ENCODE results near the gene PHC3. TPM values are rescaled to one million over a fixed set of nuclear protein-coding genes. Genes with fewer than 3 reads are reported as not detected.

Gene PHC3
- total RNA-seq, 3 donors from 2014 or later (not counting 1 experiment from before 2014, with no cell fraction given), result 121 to 130 (median 125) TPM

DNA sequence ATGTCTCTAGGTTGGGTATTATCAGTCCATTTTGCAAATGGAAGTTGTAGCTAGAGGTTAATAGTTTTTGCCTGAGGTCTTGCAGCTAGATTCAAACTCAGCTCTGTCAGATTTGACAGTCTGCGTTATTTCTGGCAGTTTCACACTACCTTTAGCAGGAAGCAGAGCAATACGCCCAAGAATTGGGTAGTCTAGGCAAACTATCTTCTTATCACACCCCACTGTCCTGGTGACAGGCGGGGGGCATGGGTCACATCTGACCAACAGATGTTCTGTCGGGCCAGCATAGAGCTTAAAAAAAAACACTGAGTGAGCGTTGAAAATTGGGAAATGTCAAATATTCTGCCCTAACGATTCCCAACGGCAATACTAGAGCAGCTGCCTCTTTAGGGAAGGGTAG is 138.0 kb downstream of the PHC3 start:
- H3K9me3 Mint-ChIP-seq, result no peaks in the 10 kb centered on the region

DNA sequence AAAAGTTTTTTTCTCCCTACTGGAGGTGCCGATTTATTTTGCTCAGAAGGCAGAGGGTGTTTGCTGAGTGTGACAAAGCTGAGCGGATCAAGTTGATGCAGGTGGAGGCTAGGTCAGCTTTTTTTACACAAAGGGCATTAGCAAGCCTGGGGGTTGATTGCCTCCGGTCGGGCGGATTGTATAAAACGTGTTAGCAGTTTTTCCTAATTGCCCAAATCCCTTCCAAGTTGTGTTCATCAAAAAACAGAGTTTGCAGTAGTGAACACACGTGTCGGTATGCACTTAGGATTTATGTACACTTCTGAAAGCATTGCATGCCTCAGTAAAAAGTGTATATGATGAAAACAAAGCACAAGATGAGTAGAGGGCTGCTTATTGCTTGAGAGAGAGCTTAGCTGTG is 141.1 kb downstream of the PHC3 start:
- Mint-ChIP-seq H3K36me3 (no peaks in the 10 kb centered on the region), H3K4me1 (peaks cover 8 to 12% of the 10 kb centered on the region in 2 donors), H3K27me3 (ENCODE audit: low read depth in 2 of 2) (no peaks in the 10 kb centered on the region), H3K27ac (no peak overlapping the region), H3K4me3 (peak overlapping the region; percentile 60), H3K9me3 (no peaks in the 10 kb centered on the region)
- Histone ChIP-seq H3K36me3 (ENCODE audit: control insufficient read depth, insufficient read depth, low read length) (no peaks in the 10 kb centered on the region), H3K27ac (ENCODE audit: low read length) (no peak overlapping the region), H3K4me3 (ENCODE audit: low read length) (no peak overlapping the region), H3K4me1 (ENCODE audit: control insufficient read depth, insufficient read depth, low read length) (peaks cover 19% of the 10 kb centered on the region), H3K27me3 (ENCODE audit: control insufficient read depth, insufficient read depth, low read length) (no peaks in the 10 kb centered on the region), H3K9me3 (ENCODE audit: control insufficient read depth, insufficient read depth, low read length) (no peaks in the 10 kb centered on the region)
- 90% methylated on average over 8 of the region's 8 CpGs for WGBS (ENCODE audit: insufficient coverage)
- TF ChIP-seq, protein P1, sequence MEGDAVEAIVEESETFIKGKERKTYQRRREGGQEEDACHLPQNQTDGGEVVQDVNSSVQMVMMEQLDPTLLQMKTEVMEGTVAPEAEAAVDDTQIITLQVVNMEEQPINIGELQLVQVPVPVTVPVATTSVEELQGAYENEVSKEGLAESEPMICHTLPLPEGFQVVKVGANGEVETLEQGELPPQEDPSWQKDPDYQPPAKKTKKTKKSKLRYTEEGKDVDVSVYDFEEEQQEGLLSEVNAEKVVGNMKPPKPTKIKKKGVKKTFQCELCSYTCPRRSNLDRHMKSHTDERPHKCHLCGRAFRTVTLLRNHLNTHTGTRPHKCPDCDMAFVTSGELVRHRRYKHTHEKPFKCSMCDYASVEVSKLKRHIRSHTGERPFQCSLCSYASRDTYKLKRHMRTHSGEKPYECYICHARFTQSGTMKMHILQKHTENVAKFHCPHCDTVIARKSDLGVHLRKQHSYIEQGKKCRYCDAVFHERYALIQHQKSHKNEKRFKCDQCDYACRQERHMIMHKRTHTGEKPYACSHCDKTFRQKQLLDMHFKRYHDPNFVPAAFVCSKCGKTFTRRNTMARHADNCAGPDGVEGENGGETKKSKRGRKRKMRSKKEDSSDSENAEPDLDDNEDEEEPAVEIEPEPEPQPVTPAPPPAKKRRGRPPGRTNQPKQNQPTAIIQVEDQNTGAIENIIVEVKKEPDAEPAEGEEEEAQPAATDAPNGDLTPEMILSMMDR (IDR thresholded peaks at IDR 0.05), result no peak
- ATAC-seq, result no peak
- no peak for DNase-seq
- intact Hi-C loops (cut with micrococcal nuclease), result no loop called here

More for the DNA sequence above, 138.0 kb downstream of the PHC3 start:
- no peak for ATAC-seq
- peaks cover 9% of the 10 kb centered on the region for H3K4me1 ChIP-seq (ENCODE audit: control insufficient read depth, insufficient read depth, low read length)
- no peak overlapping the region for H3K27ac ChIP-seq (ENCODE audit: low read length)
- Mint-ChIP-seq H3K27me3 (ENCODE audit: low read depth in 2 of 2) (no peaks in the 10 kb centered on the region), H3K4me3 (no peak overlapping the region), H3K36me3 (no peaks in the 10 kb centered on the region), H3K4me1 (peaks cover 7 to 8% of the 10 kb centered on the region in 2 donors), H3K27ac (no peak overlapping the region)
- no peaks in the 10 kb centered on the region for H3K9me3 ChIP-seq (ENCODE audit: control insufficient read depth, insufficient read depth, low read length)
- intact Hi-C loops (cut with micrococcal nuclease), result no loop called here
- H3K4me3 ChIP-seq (ENCODE audit: low read length), result no peak overlapping the region
- no peaks in the 10 kb centered on the region for H3K27me3 ChIP-seq (ENCODE audit: control insufficient read depth, insufficient read depth, low read length)
- no peaks in the 10 kb centered on the region for H3K36me3 ChIP-seq (ENCODE audit: control insufficient read depth, insufficient read depth, low read length)
- TF ChIP-seq, protein P1 (IDR thresholded peaks at IDR 0.05), result no peak
- 93% methylated on average over 7 of the region's 7 CpGs for WGBS (ENCODE audit: insufficient coverage)
- DNase-seq, result no peak

DNA sequence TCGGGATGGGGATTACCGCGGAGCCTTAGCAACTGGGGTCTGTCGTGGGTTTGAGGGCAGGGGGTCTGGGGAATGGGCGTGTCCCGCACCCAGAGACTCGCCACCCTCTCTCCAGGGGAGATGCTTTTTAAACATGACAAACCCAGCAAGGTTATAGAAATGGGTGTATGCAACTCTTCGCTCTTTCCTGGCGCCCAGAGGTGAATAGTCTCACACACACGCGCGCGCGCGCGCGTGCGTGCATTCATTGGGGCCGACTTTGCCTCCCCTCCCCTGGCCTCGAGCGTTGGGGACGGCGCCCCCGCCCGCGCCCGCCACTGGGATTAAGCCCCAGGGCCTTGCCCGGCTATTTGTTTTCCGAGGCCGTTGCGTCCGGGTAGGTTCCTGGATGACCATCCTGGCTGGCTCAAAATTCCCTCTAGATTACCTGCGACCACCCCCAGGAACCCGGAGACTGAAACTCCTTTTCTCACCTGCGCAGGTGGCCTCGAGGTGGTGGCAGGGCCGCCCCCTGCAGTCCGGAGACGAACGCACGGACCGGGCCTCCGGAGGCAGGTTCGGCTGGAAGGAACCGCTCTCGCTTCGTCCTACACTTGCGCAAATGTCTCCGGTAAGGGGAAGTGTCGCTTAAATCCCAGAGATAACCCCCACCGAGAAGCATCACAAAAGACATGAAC is 143.0 kb downstream of the PHC3 start:
- no peaks in the 10 kb centered on the region for H3K9me3 ChIP-seq (ENCODE audit: control insufficient read depth, insufficient read depth, low read length)
- no peaks in the 10 kb centered on the region for H3K36me3 ChIP-seq (ENCODE audit: control insufficient read depth, insufficient read depth, low read length)
- H3K27ac Mint-ChIP-seq, result peak overlapping the region in 1 of 2 donors; percentile 58
- no peak overlapping the region for H3K27ac ChIP-seq (ENCODE audit: low read length)
- no peaks in the 10 kb centered on the region for H3K27me3 ChIP-seq (ENCODE audit: control insufficient read depth, insufficient read depth, low read length)
- no peaks in the 10 kb centered on the region for H3K36me3 Mint-ChIP-seq
- peak overlapping the region; percentile 83 for H3K4me3 Mint-ChIP-seq
- peaks cover 19% of the 10 kb centered on the region for H3K4me1 ChIP-seq (ENCODE audit: control insufficient read depth, insufficient read depth, low read length)
- H3K9me3 Mint-ChIP-seq, result no peaks in the 10 kb centered on the region
- peak; percentile 17 to 27 (median 21) for ATAC-seq
- H3K4me3 ChIP-seq (ENCODE audit: low read length), result peak overlapping the region; percentile 56
- intact Hi-C loops (cut with micrococcal nuclease), result loop anchor here (5.0 kb wide), 1 partner anchor 271 kb away; the partner anchor contains the start of genes ACTRT3 and TERC
- TF ChIP-seq, protein P1 (IDR thresholded peaks at IDR 0.05), result no peak
- peaks cover 13% of the 10 kb centered on the region in 2 donors for H3K4me1 Mint-ChIP-seq
- 3% methylated on average over 51 of the region's 51 CpGs for WGBS (ENCODE audit: insufficient coverage)
- DNase-seq, result peak in 1 of 2 donors; percentile 62
- no peaks in the 10 kb centered on the region for H3K27me3 Mint-ChIP-seq (ENCODE audit: low read depth in 2 of 2)

Other genes with a start within 250 kb of the PHC3 start
- 10 to 100 TPM; 83.3 to 88.5 (median 86.6) TPM for gene SEC62, start 214.9 kb downstream of the PHC3 start, total RNA-seq
- gene GPR160, start 143.7 kb downstream of the PHC3 start, total RNA-seq, result 1 to 10 TPM; 1.8 to 5.5 (median 3.8) TPM
- gene PRKCI, start 40.7 kb upstream of the PHC3 start, total RNA-seq, result 10 to 100 TPM in 2 of 3 donors, 1 to 10 TPM in 1; 8.4 to 14.4 (median 11.1) TPM
- gene SKIL, start 176.0 kb upstream of the PHC3 start, total RNA-seq, result 100 to 1,000 TPM in 1 of 3 donors, 10 to 100 TPM in 2; 85.5 to 156 (median 96.3) TPM
- under 1 TPM in 1 of 3 donors, not detected in 2; 0.39 TPM for gene CLDN11, start 237.1 kb upstream of the PHC3 start, total RNA-seq

Data from natural killer cell (primary cell).